AG09309 (cell line): Measurements from ENCODE around the gene C1D.
"Not testable (repeated sequence)": the region's sequence is repeated elsewhere in the genome, so short reads cannot be mapped to it uniquely, and the experiment has no call there.

Source experiments
- DNase-seq: peaks from one replicate; pipeline ENCODE4 v3.0.0-alpha.2; 2010; ENCODE audit warnings: low read depth
- H3K4me3 ChIP-seq: 2 replicates; pipeline ENCODE4 v1.5.1; 2011; ENCODE audit warnings: mild to moderate bottlenecking, low read depth, low read length, moderate library complexity; ENCODE audit not compliant: control insufficient read depth
- CTCF ChIP-seq: IDR thresholded peaks from 2 replicates; pipeline ENCODE4 v1.5.1; 2011; ENCODE audit warnings: mild to moderate bottlenecking, low read depth, low read length, inconsistent platforms; ENCODE audit not compliant: insufficient read depth, control insufficient read depth; ENCODE audit errors: missing control alignments

The C1D gene

GRCh38 chr2:67996772-67997527, 65.9 kb downstream of the C1D start:
- no peak for TF ChIP-seq CTCF
- H3K4me3 ChIP-seq, result no peak overlapping the region

GRCh38 chr2:67994716-67995115, 68.1 kb downstream of the C1D start:
- no peak for DNase-seq
- no peak for TF ChIP-seq CTCF
- no peak overlapping the region for H3K4me3 ChIP-seq

More at GRCh38 chr2:67996772-67997527, 65.9 kb downstream of the C1D start:
- DNase-seq, result no peak

GRCh38 chr2:67994069-67994468, 68.7 kb downstream of the C1D start:
- not testable (repeated sequence) for DNase-seq, H3K4me3 ChIP-seq

- H3K4me3 ChIP-seq, result no peak overlapping the region
- DNase-seq, result no peak
- no peak for TF ChIP-seq CTCF
Observed at GRCh38 chr2:67993329-67993728, 69.5 kb downstream of the C1D start.

GRCh38 chr2:67991456-67991855, 71.3 kb downstream of the C1D start:
- H3K4me3 ChIP-seq, result no peak overlapping the region
- no peak for DNase-seq
- no peak for TF ChIP-seq CTCF
